KOPT-K1 (cell line): ENCODE data around the gene LRRFIP2.

Experiments
- H3K27ac ChIP-seq: fragments of 200-600 bp; sonication (generic); 2 replicates; pipeline ENCODE4 v1.5.1; 2016; ENCODE audit warnings: antibody characterized with exemption, mild to moderate bottlenecking, low read depth, low read length; ENCODE audit not compliant: poor library complexity, severe bottlenecking
- H3K36me3 ChIP-seq: fragments of 200-600 bp; sonication (generic); 2 replicates; pipeline ENCODE4 v1.5.1; 2017; ENCODE audit warnings: antibody characterized with exemption, mild to moderate bottlenecking, low read length, moderate library complexity; ENCODE audit not compliant: insufficient read depth
- H3K9me3 ChIP-seq: fragments of 200-600 bp; sonication (generic); 2 replicates; pipeline ENCODE4 v1.5.1; 2017; ENCODE audit warnings: antibody characterized with exemption, low read length, mild to moderate bottlenecking; ENCODE audit not compliant: insufficient read depth, poor library complexity, severe bottlenecking

The LRRFIP2 gene

DNA sequence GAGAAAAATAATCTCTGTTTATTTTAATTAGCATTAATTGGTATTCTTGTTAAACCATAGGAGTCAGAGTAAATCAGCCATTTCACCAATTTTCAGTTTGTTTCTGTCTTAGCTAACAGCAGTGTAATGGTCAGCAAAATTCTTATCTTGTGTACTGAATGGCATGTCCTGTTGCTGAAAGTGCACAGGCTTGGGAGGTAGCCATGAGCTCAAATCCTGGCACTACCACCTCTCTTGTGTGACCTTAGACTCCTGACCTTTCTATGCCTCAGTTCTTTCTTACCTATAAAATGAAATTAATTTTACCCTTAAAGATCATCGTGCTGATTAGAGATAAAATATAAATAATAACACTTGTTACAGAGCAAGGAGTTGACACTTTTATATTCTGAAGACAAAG, 145.3 kb downstream of the LRRFIP2 start:
- H3K27ac ChIP-seq: no peak overlapping the region
- no peaks in the 10 kb centered on the region for H3K9me3 ChIP-seq
- peaks cover 100% of the 10 kb centered on the region for H3K36me3 ChIP-seq

DNA sequence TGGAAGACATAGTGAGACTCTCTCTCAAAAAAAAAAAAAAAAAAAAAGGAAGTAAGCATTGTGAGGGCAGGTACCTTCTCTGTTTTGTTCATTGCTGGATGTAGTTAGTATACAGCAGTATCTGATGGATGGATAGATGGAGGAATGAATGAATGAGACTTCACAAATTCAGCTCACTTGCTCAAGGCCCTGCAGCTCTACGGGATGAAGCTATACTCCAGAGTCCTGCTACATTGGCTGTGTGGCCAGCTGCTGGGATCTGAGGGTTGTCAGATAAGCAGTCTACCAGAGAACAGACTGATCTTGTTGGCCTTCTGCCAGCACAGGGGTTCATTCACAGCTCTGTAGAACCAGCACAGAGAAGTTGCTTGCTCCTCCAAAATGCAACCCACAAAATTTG, 146.1 kb downstream of the LRRFIP2 start:
- Histone ChIP-seq H3K9me3 (no peaks in the 10 kb centered on the region), H3K27ac (no peak overlapping the region), H3K36me3 (peaks cover 98% of the 10 kb centered on the region)

DNA sequence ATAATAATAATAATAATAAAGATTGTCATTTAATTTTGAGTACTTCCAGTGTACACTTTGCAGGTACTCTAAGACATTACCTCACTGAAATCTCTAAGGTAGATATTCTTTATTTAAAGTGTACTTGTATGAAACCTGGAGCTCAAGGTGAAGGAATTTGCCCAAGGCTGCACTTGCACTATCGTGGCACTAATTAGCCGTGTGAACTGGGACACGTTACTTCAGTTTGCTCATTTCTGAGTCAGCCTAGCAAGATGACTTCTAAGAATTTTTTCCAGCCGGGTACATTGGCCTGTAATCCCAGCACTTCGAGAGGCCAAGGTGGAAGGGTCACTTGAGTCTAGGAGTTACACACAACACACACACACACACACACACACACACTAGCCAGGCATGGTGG, 147.5 kb downstream of the LRRFIP2 start:
- Histone ChIP-seq H3K36me3 (peaks cover 98% of the 10 kb centered on the region), H3K9me3 (no peaks in the 10 kb centered on the region), H3K27ac (no peak overlapping the region)

DNA sequence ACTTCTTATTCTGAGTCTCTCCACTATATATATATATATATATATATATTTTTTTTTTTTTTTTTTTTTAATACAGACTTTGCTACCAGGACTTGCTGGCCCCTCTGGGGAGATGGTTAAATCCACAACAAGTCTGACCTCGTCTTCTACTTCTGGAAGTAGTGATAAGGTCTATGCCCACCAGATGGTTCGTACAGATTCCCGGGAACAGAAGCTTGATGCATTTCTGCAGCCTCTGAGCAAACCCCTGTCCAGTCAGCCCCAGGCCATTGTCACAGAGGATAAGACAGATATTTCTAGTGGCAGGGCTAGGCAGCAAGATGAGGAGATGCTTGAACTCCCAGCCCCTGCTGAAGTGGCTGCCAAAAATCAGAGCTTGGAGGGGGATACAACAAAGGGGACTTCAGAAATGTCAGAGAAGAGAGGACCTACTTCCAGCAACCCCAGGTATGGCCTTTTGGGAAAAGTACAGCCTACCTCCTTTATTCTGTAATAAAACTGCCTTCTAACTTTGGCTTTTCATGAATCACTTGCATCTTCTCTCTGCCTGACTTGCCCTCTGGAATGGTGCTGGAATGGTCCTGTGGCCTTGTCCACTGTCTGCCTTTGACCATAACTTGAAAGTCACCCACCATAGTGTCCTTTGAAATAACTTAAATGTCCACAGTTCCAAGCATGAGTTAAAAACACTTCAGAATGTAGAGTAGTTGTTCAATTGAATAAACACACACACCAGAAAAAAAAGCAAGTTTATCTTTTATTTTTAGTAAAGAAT, 148.6 kb downstream of the LRRFIP2 start:
- H3K9me3 ChIP-seq: no peaks in the 10 kb centered on the region
- H3K27ac ChIP-seq: no peak overlapping the region
- peaks cover 98% of the 10 kb centered on the region for H3K36me3 ChIP-seq

DNA sequence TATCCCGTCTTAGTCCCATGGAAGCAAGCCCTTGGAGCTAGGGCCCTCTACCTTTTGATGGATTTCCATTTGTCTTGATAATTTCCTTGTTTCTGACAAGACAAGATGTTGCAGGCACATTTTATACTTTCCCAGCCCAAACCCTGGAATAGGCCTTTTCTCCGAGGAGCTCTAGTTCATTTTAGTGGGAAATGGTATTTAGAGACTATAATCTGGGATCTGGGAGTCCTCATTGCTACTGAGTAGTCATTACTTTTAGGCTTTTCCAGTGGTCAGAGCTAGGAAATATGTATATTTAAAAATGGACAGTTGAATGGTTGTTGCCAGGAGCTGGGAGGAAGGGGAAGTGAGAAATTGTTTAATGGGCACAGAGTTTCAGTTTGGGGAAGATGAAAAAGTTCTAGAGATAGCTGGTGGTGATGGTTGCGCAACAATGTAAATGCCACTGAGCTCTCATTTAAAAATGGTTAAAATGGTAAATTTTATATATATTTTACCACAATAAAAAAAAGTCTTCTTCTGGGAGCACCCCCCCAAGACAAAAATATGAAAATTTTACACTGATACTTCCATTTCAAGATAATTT, 149.5 kb downstream of the LRRFIP2 start:
- no peak overlapping the region for H3K27ac ChIP-seq
- peaks cover 98% of the 10 kb centered on the region for H3K36me3 ChIP-seq
- no peaks in the 10 kb centered on the region for H3K9me3 ChIP-seq

DNA sequence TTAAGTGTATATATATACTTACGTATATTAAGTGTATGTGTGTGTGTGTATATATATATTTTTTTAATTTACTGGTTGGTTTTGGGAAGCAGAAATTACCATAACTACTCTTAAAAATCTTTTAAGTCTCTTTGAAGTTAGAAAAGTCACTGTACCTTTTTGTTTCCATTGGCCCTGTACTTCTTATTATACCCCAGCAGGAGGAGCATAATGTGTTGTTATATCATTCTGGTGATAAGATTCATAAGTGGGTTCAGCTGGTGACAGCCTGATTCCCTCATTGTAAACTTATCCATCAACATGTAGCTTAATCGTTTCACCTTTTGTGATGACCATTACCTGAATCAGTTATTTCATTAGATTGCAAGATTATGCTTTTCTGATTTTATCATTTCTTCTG, 150.3 kb downstream of the LRRFIP2 start:
- Histone ChIP-seq H3K9me3 (no peaks in the 10 kb centered on the region), H3K36me3 (peaks cover 98% of the 10 kb centered on the region), H3K27ac (no peak overlapping the region)

DNA sequence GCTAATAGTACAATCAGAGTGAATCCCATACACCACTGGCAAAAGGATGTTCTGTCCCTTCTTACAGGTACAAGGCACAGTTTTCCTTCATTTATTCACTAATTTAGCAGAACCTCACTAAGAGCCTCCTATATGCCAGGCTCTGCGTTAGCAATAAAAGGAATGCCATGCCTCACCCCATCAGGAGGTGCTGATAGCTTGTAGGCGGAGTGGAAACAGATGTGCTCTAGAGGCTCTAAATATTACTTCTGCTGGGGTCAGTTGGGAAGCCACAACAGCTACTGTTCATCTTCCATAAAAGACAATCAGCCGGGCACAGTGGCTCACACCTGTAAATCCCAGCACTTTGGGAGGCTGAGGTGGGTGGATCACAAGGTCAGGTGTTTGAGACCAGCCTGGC, 156.7 kb downstream of the LRRFIP2 start:
- Histone ChIP-seq H3K27ac (no peak overlapping the region), H3K36me3 (peaks cover 99% of the 10 kb centered on the region), H3K9me3 (no peaks in the 10 kb centered on the region)

DNA sequence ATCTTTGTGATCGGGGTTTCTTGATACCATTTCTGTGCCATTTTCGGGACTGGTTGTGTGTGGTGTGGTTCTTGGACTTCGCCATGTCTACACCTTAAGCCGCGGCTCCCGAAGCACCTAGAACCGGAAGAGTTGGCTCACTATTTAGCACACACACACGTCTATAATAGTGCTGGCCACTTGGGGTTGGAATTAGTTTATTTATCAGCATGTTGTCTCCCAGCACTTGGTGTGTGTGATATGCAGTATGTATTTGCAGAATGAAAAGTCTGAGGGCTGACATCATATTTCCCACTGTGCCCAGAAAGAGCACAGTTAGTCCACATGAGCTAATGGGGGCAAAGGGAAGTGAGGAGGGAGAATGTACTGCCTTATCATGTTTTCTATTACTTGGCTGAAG, 157.5 kb downstream of the LRRFIP2 start:
- H3K9me3 ChIP-seq: no peaks in the 10 kb centered on the region
- no peak overlapping the region for H3K27ac ChIP-seq
- H3K36me3 ChIP-seq: peaks cover 99% of the 10 kb centered on the region

DNA sequence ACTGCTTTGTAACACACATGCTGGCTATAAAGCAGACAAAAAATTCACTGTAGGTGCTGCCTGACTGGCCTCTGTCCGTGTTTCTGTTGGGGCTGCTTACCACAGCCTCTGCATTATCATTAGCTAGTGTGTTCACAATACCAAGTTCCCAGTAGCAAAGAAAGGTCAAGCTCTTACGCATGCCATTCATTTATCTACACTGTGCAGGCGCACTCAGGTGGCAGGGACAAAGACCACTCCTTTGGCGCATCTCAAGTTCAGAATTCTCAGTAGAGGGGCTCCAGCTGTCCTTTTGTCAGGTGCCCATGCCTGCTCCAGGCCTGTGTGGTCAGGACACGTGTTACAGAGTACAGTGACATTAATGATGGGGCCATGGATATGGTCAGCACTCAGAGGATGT, 158.7 kb downstream of the LRRFIP2 start:
- no peaks in the 10 kb centered on the region for H3K9me3 ChIP-seq
- no peak overlapping the region for H3K27ac ChIP-seq
- peaks cover 98% of the 10 kb centered on the region for H3K36me3 ChIP-seq

DNA sequence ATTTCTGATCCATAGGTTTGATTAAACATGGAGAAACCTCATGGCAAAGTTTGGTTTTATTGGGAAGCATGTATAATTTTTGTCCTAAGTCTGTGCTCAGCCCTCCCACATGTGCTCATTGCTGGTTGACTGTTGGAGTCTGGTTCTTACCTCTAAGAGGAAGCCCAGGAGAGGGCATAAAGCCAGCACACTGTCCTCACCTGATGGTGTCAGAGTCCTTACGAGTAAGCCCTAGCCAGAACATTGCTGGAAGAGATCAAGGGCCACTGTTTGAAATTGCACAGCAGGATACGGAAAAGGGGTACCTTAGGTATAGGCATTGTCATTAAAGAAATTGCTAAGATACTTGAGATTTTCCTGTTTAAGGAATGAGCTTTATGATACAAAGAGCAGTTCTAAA, 159.8 kb downstream of the LRRFIP2 start:
- no peak overlapping the region for H3K27ac ChIP-seq
- no peaks in the 10 kb centered on the region for H3K9me3 ChIP-seq
- peaks cover 98% of the 10 kb centered on the region for H3K36me3 ChIP-seq
